ENCODE measurements around the gene NPY4R2. TPM values are rescaled to one million over a fixed set of nuclear protein-coding genes. Genes with fewer than 3 reads are reported as not detected.
"Not testable (repeated sequence)": the region's sequence is repeated elsewhere in the genome, so short reads cannot be mapped to it uniquely, and the experiment has no call there.

The NPY4R2 gene
- total RNA-seq, 5 donors from 2014 or later (not counting 1 experiment from before 2014, with no cell fraction given), result not detected

DNA sequence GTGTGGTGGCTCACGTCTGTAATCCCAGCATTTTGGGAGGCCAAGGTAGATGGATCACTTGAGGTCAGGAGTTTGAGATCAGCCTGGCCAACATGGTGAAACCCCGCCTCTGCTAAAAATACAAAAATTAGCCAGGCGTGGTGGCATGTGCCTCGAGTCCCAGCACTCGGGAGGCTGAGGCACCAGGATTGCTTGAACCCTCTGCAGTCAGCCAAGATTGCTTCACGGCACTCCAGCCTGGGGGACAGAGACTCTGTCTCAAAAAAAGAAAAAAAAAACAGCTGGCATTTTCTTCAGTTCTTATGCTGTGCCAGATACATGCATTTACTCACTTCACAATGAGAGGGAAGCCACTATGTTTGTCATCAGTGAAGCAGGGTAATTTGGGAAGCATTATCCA lies 22.9 kb downstream of the NPY4R2 start:
- H3K36me3 ChIP-seq (ENCODE audit: control insufficient read depth in 2 of 2, extremely low read depth in 1 of 2, insufficient read depth in 1 of 2, low read length in 1 of 2); H3K9me3 ChIP-seq; CTCF ChIA-PET; H3K27ac ChIP-seq (ENCODE audit: low read length); POLR2A ChIA-PET; H3K27me3 Mint-ChIP-seq; H3K4me1 Mint-ChIP-seq; H3K27ac Mint-ChIP-seq; H3K9me3 Mint-ChIP-seq; H3K36me3 Mint-ChIP-seq; H3K4me1 ChIP-seq (ENCODE audit: control insufficient read depth in 1 of 2, extremely low read depth in 1 of 2, insufficient read depth in 2 of 2, low read length in 2 of 2); H3K4me3 Mint-ChIP-seq; ATAC-seq (replicated peaks in 1 of 4); H3K4me3 ChIP-seq (ENCODE audit: control insufficient read depth in 1 of 2, extremely low read depth in 1 of 2, low read length in 1 of 2); H3K27me3 ChIP-seq (replicated peaks in 1 of 2; ENCODE audit: control insufficient read depth in 2 of 2, extremely low read depth in 1 of 2, insufficient read depth in 2 of 2, low read length in 1 of 2); DNase-seq: not testable (repeated sequence)
- WGBS (ENCODE audit: insufficient coverage), result no CpG with 5 or more reads among the region's 6 CpGs

DNA sequence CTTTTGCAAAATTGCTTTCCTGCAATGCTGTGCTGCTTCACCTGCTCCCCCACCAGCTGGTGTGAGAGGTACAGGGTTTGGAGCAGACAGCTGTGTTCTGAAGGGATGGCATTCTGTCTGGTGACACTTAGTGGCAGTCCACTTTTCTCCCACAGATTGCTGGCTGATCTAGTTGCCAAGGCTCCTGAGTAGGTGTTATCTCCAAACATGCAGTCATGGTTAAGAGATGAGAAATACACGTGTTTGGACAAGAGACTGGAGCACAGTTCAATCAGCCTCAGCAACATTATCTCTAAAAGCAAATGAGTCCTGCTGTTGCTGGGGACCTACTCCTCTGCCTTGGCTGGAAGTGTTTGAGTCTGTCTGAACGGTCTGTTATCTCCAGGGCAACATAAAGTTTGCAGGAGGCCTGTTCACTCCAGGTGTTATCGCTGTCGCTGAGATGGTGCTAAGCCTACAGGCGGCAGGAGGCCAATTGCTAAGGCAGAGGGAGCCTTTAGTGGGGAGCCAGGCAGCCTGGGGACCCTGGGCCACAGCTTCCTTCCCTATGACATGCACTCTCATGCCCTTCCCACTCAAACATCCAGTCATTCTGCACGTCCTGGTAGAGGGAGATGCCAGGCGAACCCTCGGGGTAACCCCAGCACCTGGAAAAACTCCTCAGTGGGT lies 24.0 kb downstream of the NPY4R2 start:
- H3K36me3 ChIP-seq (ENCODE audit: control insufficient read depth in 2 of 2, extremely low read depth in 1 of 2, insufficient read depth in 1 of 2, low read length in 1 of 2); H3K4me3 ChIP-seq (ENCODE audit: control insufficient read depth in 1 of 2, extremely low read depth in 1 of 2, low read length in 1 of 2); CTCF ChIA-PET; H3K4me3 Mint-ChIP-seq; H3K36me3 Mint-ChIP-seq; H3K4me1 ChIP-seq (ENCODE audit: control insufficient read depth in 1 of 2, extremely low read depth in 1 of 2, insufficient read depth in 2 of 2, low read length in 2 of 2); H3K9me3 Mint-ChIP-seq; DNase-seq; H3K27me3 ChIP-seq (replicated peaks in 1 of 2; ENCODE audit: control insufficient read depth in 2 of 2, extremely low read depth in 1 of 2, insufficient read depth in 2 of 2, low read length in 1 of 2); POLR2A ChIA-PET; ATAC-seq (replicated peaks in 1 of 4); H3K27ac ChIP-seq (ENCODE audit: low read length); H3K27ac Mint-ChIP-seq; H3K4me1 Mint-ChIP-seq; H3K27me3 Mint-ChIP-seq; H3K9me3 ChIP-seq: not testable (repeated sequence)
- no CpG with 5 or more reads among the region's 8 CpGs for WGBS (ENCODE audit: insufficient coverage)

DNA sequence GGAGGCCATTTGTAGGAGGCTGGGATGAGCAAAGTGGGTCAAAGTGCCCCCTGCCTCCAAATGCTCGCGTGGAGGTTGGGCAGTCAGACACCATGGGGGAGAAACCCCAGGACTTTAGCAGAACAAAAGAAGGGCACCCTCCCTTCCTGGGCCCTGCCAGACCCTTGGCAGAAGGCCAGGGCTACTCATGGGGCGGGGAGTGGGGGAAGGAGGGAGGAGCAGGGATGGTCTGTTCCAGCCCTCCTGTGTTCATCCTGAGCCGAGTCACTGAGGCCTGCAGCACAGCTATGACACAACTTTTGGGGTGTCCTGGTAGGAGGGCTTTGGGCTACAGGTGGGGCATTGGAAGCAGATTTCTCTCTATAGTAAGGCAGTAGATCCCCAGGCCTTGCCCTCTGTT lies 24.9 kb downstream of the NPY4R2 start:
- H3K4me3 Mint-ChIP-seq; H3K4me3 ChIP-seq (ENCODE audit: control insufficient read depth in 1 of 2, extremely low read depth in 1 of 2, low read length in 1 of 2); DNase-seq; CTCF ChIA-PET; H3K9me3 Mint-ChIP-seq; H3K4me1 Mint-ChIP-seq; POLR2A ChIA-PET; H3K36me3 ChIP-seq (ENCODE audit: control insufficient read depth in 2 of 2, extremely low read depth in 1 of 2, insufficient read depth in 1 of 2, low read length in 1 of 2); H3K36me3 Mint-ChIP-seq; H3K27me3 ChIP-seq (replicated peaks in 1 of 2; ENCODE audit: control insufficient read depth in 2 of 2, extremely low read depth in 1 of 2, insufficient read depth in 2 of 2, low read length in 1 of 2); H3K4me1 ChIP-seq (ENCODE audit: control insufficient read depth in 1 of 2, extremely low read depth in 1 of 2, insufficient read depth in 2 of 2, low read length in 2 of 2); H3K27ac Mint-ChIP-seq; H3K27ac ChIP-seq (ENCODE audit: low read length); H3K27me3 Mint-ChIP-seq; H3K9me3 ChIP-seq: not testable (repeated sequence)
- ATAC-seq (replicated peaks in 1 of 4), result peak in 1 of 4 experiments; percentile 10
- no CpG with 5 or more reads among the region's 4 CpGs for WGBS (ENCODE audit: insufficient coverage)

DNA sequence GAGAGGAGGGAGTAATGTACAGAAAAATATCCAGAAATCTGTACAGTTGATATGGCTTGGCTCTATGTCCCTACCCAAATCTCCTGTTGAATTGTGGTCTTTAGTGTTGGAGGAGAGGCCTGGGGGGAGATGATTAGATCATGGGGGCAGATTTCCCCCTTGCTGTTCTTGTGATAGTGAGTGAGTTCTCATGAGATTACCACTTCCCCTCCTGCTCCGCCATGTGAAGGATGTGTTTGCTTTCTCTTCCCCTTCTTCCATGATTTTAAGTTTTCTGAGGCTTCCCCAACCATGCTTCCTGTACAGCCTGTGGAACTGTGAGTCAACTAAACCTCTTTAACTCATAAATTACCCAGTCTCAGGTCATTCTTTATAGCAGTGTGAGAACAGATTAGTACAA lies 29.0 kb downstream of the NPY4R2 start:
- H3K27ac ChIP-seq (ENCODE audit: low read length); H3K27ac Mint-ChIP-seq; H3K9me3 Mint-ChIP-seq; H3K27me3 Mint-ChIP-seq; H3K4me1 ChIP-seq (ENCODE audit: control insufficient read depth in 1 of 2, extremely low read depth in 1 of 2, insufficient read depth in 2 of 2, low read length in 2 of 2); H3K36me3 Mint-ChIP-seq; H3K9me3 ChIP-seq; H3K4me3 Mint-ChIP-seq; POLR2A ChIA-PET; H3K36me3 ChIP-seq (ENCODE audit: control insufficient read depth in 2 of 2, extremely low read depth in 1 of 2, insufficient read depth in 1 of 2, low read length in 1 of 2); H3K27me3 ChIP-seq (replicated peaks in 1 of 2; ENCODE audit: control insufficient read depth in 2 of 2, extremely low read depth in 1 of 2, insufficient read depth in 2 of 2, low read length in 1 of 2); H3K4me3 ChIP-seq (ENCODE audit: control insufficient read depth in 1 of 2, extremely low read depth in 1 of 2, low read length in 1 of 2); ATAC-seq (replicated peaks in 1 of 4); CTCF ChIA-PET; H3K4me1 Mint-ChIP-seq; DNase-seq: not testable (repeated sequence)
- WGBS (ENCODE audit: insufficient coverage), result no CpG with 5 or more reads among the region's 1 CpG

DNA sequence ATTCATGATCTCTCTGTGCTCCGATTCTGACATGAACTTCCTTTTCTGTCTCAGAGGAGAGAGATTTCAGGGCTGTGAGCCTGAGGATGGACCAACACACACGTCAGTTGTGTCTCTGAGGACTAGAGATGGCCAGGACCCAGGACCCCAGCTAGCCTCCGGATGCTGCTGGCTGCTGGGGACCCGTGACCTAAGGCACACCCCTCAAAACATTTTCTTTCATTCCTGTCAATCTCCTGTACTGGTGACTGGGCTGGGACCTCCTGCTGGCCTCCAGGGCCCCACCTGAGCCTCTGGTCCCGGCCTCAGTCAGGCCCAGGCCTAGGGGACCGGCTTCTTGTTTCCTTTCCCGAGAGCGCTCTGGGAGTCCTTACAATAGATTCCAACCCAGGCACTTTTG lies 38.7 kb downstream of the NPY4R2 start:
- H3K4me3 ChIP-seq (ENCODE audit: control insufficient read depth in 1 of 2, extremely low read depth in 1 of 2, low read length in 1 of 2); H3K4me1 Mint-ChIP-seq; CTCF ChIA-PET; POLR2A ChIA-PET; DNase-seq; H3K9me3 ChIP-seq; H3K27ac Mint-ChIP-seq; H3K36me3 Mint-ChIP-seq; H3K27ac ChIP-seq (ENCODE audit: low read length); H3K27me3 Mint-ChIP-seq; H3K4me3 Mint-ChIP-seq; H3K9me3 Mint-ChIP-seq; H3K27me3 ChIP-seq (replicated peaks in 1 of 2; ENCODE audit: control insufficient read depth in 2 of 2, extremely low read depth in 1 of 2, insufficient read depth in 2 of 2, low read length in 1 of 2); H3K36me3 ChIP-seq (ENCODE audit: control insufficient read depth in 2 of 2, extremely low read depth in 1 of 2, insufficient read depth in 1 of 2, low read length in 1 of 2); H3K4me1 ChIP-seq (ENCODE audit: control insufficient read depth in 1 of 2, extremely low read depth in 1 of 2, insufficient read depth in 2 of 2, low read length in 2 of 2): not testable (repeated sequence)
- ATAC-seq (replicated peaks in 1 of 4), result peak in 1 of 4 experiments; percentile 12
- WGBS (ENCODE audit: insufficient coverage), result 57% methylated on average over 1 of the region's 8 CpGs

DNA sequence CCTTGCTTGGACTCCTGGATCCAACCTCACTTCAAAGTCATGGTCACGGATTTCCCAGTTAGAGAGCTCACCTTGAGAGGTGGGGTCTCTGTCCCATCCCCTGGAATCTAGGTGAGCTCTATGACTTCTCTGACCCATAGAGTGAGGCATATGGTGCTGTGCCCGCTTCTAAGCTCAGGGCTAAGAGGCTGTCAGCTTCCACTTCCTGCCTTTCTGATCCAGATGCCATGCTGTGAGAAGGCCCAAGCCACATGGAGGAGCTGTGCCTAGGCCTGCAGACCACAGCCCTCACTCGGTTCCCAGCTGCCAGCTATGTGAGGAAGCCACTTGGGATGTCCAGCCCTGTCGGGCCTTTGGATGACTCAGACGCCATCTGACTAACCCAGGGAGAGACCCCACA lies 41.2 kb downstream of the NPY4R2 start:
- H3K27ac Mint-ChIP-seq, CTCF ChIA-PET: not testable (repeated sequence)

DNA sequence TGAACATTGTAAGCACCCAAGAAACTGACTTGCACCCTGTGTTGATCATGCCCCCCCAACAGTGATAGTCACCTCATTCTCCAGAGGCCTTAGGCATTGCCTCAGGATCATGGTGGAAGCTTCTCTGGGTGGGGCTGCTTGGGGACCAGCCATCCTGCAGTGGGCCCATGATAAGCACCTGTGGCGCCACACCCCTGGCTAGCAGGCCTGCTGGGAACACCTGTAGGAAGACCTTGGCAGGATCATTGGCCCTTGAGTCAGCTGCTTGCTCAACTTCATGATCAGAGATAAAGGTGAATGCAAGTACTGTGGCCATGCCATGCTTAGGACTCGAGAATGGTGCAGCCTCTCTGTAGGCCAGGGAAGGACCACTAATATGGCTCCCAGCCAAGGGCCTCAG lies 42.2 kb downstream of the NPY4R2 start:
- CTCF ChIA-PET; ATAC-seq (replicated peaks in 1 of 4); H3K9me3 ChIP-seq; H3K4me3 ChIP-seq (ENCODE audit: control insufficient read depth in 1 of 2, extremely low read depth in 1 of 2, low read length in 1 of 2); H3K4me1 Mint-ChIP-seq; H3K36me3 ChIP-seq (ENCODE audit: control insufficient read depth in 2 of 2, extremely low read depth in 1 of 2, insufficient read depth in 1 of 2, low read length in 1 of 2); POLR2A ChIA-PET; H3K9me3 Mint-ChIP-seq; H3K4me3 Mint-ChIP-seq; H3K27ac ChIP-seq (ENCODE audit: low read length); DNase-seq; H3K27me3 Mint-ChIP-seq; H3K27ac Mint-ChIP-seq; H3K36me3 Mint-ChIP-seq; H3K4me1 ChIP-seq (ENCODE audit: control insufficient read depth in 1 of 2, extremely low read depth in 1 of 2, insufficient read depth in 2 of 2, low read length in 2 of 2); H3K27me3 ChIP-seq (replicated peaks in 1 of 2; ENCODE audit: control insufficient read depth in 2 of 2, extremely low read depth in 1 of 2, insufficient read depth in 2 of 2, low read length in 1 of 2): not testable (repeated sequence)
- no CpG with 5 or more reads among the region's 2 CpGs for WGBS (ENCODE audit: insufficient coverage)

More for the DNA sequence above, 41.2 kb downstream of the NPY4R2 start:
- H3K4me3 ChIP-seq (ENCODE audit: control insufficient read depth in 1 of 2, extremely low read depth in 1 of 2, low read length in 1 of 2); H3K27me3 Mint-ChIP-seq; H3K4me1 Mint-ChIP-seq; H3K9me3 Mint-ChIP-seq; H3K27me3 ChIP-seq (replicated peaks in 1 of 2; ENCODE audit: control insufficient read depth in 2 of 2, extremely low read depth in 1 of 2, insufficient read depth in 2 of 2, low read length in 1 of 2); H3K36me3 Mint-ChIP-seq; H3K4me1 ChIP-seq (ENCODE audit: control insufficient read depth in 1 of 2, extremely low read depth in 1 of 2, insufficient read depth in 2 of 2, low read length in 2 of 2); H3K27ac ChIP-seq (ENCODE audit: low read length); POLR2A ChIA-PET; H3K4me3 Mint-ChIP-seq; DNase-seq; H3K9me3 ChIP-seq; H3K36me3 ChIP-seq (ENCODE audit: control insufficient read depth in 2 of 2, extremely low read depth in 1 of 2, insufficient read depth in 1 of 2, low read length in 1 of 2); ATAC-seq (replicated peaks in 1 of 4): not testable (repeated sequence)
- no CpG with 5 or more reads among the region's 5 CpGs for WGBS (ENCODE audit: insufficient coverage)
